GM12865 (cell line): ENCODE measurements around the gene MAML3.

Experiments
- DNase-seq: peaks from one replicate; pipeline ENCODE4 v3.0.0; 2010; ENCODE audit warnings: low read depth
- H3K4me3 ChIP-seq: 2 replicates; pipeline ENCODE4 v1.5.1; 2011; ENCODE audit warnings: mild to moderate bottlenecking, low read depth, low read length, control low read depth
- CTCF ChIP-seq: IDR thresholded peaks from 2 replicates; pipeline ENCODE4 v1.5.1; 2011; ENCODE audit warnings: low read length, control low read depth, low read depth, inconsistent platforms; ENCODE audit not compliant: insufficient read depth; ENCODE audit errors: missing control alignments

MAML3 gene

GRCh38 chr4:139807483-139807882 lies 346.5 kb downstream of the MAML3 start:
- no peak overlapping the region for H3K4me3 ChIP-seq
- no peak for DNase-seq
- TF ChIP-seq CTCF = no peak

GRCh38 chr4:139806929-139807328 lies 347.1 kb downstream of the MAML3 start:
- no peak for TF ChIP-seq CTCF
- H3K4me3 ChIP-seq = no peak overlapping the region
- no peak for DNase-seq

- TF ChIP-seq CTCF = no peak
- no peak overlapping the region for H3K4me3 ChIP-seq
- no peak for DNase-seq
These were observed 351.1 kb downstream of the MAML3 start for GRCh38 chr4:139802931-139803330.

DNA sequence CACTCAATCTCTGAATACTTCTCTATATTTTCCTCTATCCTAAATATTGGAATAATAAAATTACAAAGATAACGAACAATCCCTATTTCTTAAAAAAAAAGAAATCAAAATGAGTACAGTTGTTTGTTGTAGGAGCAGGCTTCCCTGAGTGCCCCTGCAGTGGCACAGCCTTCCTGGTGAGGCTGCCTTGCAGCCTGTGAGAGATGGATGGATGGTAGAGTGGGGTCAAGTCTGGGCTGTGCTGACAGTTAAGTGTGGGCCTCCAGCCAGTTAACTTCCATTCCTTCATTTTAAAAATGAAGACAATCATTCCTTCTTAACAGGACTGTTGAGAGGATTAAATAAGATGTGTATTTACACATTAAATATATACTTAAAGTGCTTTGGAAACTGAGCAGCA lies 351.5 kb downstream of the MAML3 start:
- DNase-seq = no peak
- no peak for TF ChIP-seq CTCF
- H3K4me3 ChIP-seq = no peak overlapping the region

DNA sequence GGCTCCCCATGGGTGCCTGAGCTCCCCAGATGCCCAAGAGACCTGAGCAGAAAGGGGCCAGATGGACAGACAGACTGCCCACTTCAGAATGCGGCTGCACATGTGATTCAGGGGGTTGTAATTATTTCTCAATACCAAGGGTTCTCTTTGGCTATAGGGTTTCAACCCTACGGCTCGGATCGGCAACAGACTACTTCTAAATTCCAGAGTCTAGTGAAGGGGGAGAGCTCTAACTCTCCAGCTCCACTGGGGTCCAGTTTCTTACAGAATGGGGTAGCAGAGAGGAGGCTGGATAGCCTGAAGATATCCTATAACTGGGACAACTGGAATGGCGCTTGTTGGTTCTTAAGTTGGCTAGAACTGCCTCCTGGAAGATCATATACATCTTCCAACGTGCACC lies 352.1 kb downstream of the MAML3 start:
- DNase-seq = no peak
- no peak for TF ChIP-seq CTCF

DNA sequence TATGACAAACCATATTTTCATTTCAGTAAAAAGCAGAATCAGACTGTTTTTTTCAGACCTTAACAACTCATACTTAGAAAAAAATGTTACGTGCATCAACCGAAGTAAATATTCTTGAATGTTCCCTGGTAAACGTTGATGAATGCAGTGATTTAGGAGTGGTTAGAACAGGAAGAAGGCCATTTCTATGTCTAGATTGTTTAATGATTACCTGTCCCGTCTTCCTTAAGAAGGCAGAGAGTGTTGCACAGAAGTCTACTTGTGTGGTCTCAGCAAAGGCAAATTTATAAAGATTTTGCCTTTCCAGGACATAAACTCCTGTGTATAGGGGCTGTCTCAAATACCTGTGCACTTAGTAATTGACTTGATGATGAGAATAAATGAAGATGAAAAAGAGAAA lies 353.9 kb downstream of the MAML3 start:
- no peak overlapping the region for H3K4me3 ChIP-seq
- no peak for DNase-seq
- no peak for TF ChIP-seq CTCF

More for the DNA sequence above, 352.1 kb downstream of the MAML3 start:
- H3K4me3 ChIP-seq = no peak overlapping the region

- no peak for TF ChIP-seq CTCF
- no peak overlapping the region for H3K4me3 ChIP-seq
- DNase-seq = no peak
These were observed 354.4 kb downstream of the MAML3 start for GRCh38 chr4:139799615-139800014.
